SU-DHL-6 (cell line): ENCODE measurements around the gene CDK11A.

ENCODE experiments used
- H2AFZ ChIP-seq: fragments of 200-600 bp; sonication (generic); 2 replicates; pipeline ENCODE4 v1.6.1; 2014; ENCODE audit warnings: low read depth, mild to moderate bottlenecking, moderate library complexity, mixed read lengths, antibody characterized with exemption, low read length; ENCODE audit not compliant: severe bottlenecking
- H3F3A ChIP-seq: fragments of 200-600 bp; shearing (Covaris generic); 2 replicates; pipeline ENCODE4 v1.6.0; 2016; ENCODE audit warnings: antibody characterized with exemption, mild to moderate bottlenecking; ENCODE audit not compliant: insufficient read depth
- H3K27ac ChIP-seq: fragments of 200-600 bp; sonication (generic); 2 replicates; pipeline ENCODE4 v1.5.1; 2016; ENCODE audit warnings: low read depth, mild to moderate bottlenecking, low read length, moderate library complexity, mixed read lengths
- H3K27me3 ChIP-seq: fragments of 200-600 bp; sonication (generic), shearing (Covaris generic); 2 replicates; pipeline ENCODE4 v1.6.0; 2014; ENCODE audit warnings: mild to moderate bottlenecking, low read length
- H3K36me3 ChIP-seq: fragments of 200-600 bp; sonication (generic); 2 replicates; pipeline ENCODE4 v1.6.1; 2014; ENCODE audit warnings: mild to moderate bottlenecking, low read length, mixed read lengths
- H3K4me2 ChIP-seq: fragments of 300-600, 200-600 bp; shearing (Covaris generic), sonication (generic); 2 replicates; pipeline ENCODE4 v1.6.0; 2014; ENCODE audit warnings: low read length, low read depth, mild to moderate bottlenecking; ENCODE audit not compliant: poor library complexity, severe bottlenecking
- H3K4me3 ChIP-seq: fragments of 200-600 bp; sonication (generic); 2 replicates; pipeline ENCODE4 v1.5.1; 2014; ENCODE audit warnings: antibody characterized with exemption, low read length, mild to moderate bottlenecking, mixed read lengths; ENCODE audit not compliant: insufficient read depth, poor library complexity, severe bottlenecking
- H3K79me2 ChIP-seq: fragments of 200-600 bp; sonication (generic); 2 replicates; pipeline ENCODE4 v1.6.1; 2014; ENCODE audit warnings: mild to moderate bottlenecking, low read length, moderate library complexity; ENCODE audit not compliant: insufficient read depth
- H3K9ac ChIP-seq: fragments of 200-600 bp; sonication (generic); 2 replicates; pipeline ENCODE4 v1.7.0; 2014; ENCODE audit warnings: mild to moderate bottlenecking, low read length
- H3K9me2 ChIP-seq: fragments of 200-600 bp; sonication (generic); replicated peaks from 2 replicates; pipeline ENCODE4 v1.6.1; 2014; ENCODE audit warnings: low read length; ENCODE audit not compliant: insufficient read depth
- H3K9me3 ChIP-seq: fragments of 200-600 bp; sonication (generic); 2 replicates; pipeline ENCODE4 v1.6.1; 2014; ENCODE audit warnings: low read length, mixed read lengths; ENCODE audit not compliant: insufficient read depth
- H4K20me1 ChIP-seq: fragments of 200-600 bp; sonication (generic); 2 replicates; pipeline ENCODE4 v1.6.1; 2014; ENCODE audit warnings: low read depth, mild to moderate bottlenecking, antibody characterized with exemption, low read length, moderate library complexity, mixed read lengths
- EZH2phosphoT487 ChIP-seq: fragments of 200-600 bp; sonication (generic), shearing (Covaris generic); conservative IDR thresholded peaks from 2 replicates; pipeline ENCODE4 v1.6.1; 2018; ENCODE audit warnings: mild to moderate bottlenecking, antibody characterized with exemption, low read length, moderate library complexity, mixed read lengths
- TF ChIP-seq, protein P1 (sequence below): fragments of 200-600 bp; sonication (generic); IDR thresholded peaks from one replicate; pipeline ENCODE4 v1.5.1; 2017; ENCODE audit warnings: antibody characterized with exemption, mild to moderate bottlenecking, low read length, moderate library complexity; ENCODE audit not compliant: insufficient read depth, poor library complexity, severe bottlenecking

CDK11A gene

DNA sequence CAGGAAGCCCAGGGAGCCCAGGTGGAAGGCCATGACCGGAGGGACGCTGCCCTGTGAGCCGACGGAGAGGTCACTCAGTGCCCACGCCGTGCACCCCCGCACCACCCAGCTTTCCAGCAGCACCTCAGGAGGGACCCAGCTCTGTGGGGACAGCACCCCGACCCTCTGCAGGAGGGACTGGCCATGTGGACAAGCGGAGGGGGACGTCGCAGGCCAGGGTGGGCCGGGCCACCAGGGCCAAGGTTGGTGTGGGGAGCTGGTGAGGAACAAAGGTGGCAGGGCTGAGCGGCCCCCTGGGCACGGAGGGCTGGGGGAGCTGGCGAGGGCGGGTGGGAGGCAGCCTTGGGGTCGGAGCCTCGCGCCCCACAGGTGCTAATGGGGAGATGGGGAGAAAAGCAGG lies 31.3 kb upstream of the CDK11A start:
- no peak for TF ChIP-seq EZH2phosphoT487
- TF ChIP-seq, protein P1, sequence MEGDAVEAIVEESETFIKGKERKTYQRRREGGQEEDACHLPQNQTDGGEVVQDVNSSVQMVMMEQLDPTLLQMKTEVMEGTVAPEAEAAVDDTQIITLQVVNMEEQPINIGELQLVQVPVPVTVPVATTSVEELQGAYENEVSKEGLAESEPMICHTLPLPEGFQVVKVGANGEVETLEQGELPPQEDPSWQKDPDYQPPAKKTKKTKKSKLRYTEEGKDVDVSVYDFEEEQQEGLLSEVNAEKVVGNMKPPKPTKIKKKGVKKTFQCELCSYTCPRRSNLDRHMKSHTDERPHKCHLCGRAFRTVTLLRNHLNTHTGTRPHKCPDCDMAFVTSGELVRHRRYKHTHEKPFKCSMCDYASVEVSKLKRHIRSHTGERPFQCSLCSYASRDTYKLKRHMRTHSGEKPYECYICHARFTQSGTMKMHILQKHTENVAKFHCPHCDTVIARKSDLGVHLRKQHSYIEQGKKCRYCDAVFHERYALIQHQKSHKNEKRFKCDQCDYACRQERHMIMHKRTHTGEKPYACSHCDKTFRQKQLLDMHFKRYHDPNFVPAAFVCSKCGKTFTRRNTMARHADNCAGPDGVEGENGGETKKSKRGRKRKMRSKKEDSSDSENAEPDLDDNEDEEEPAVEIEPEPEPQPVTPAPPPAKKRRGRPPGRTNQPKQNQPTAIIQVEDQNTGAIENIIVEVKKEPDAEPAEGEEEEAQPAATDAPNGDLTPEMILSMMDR, result no peak
- no peaks in the 10 kb centered on the region for H3K9me3 ChIP-seq
- H3K4me2 ChIP-seq, result no peak overlapping the region
- peaks cover 5% of the 10 kb centered on the region; the same call in 1 of the 2 replicates for H3F3A ChIP-seq
- no peaks in the 10 kb centered on the region for H4K20me1 ChIP-seq
- H3K79me2 ChIP-seq, result peaks cover 16% of the 10 kb centered on the region
- no peak overlapping the region for H3K27ac ChIP-seq
- H3K9ac ChIP-seq, result no peak overlapping the region
- H3K9me2 ChIP-seq, result no peaks in the 10 kb centered on the region
- no peak overlapping the region for H3K4me3 ChIP-seq
- H3K36me3 ChIP-seq, result no peaks in the 10 kb centered on the region
- H2AFZ ChIP-seq, result no peak overlapping the region
- H3K27me3 ChIP-seq, result no peaks in the 10 kb centered on the region

- Histone ChIP-seq H3K9me3 (no peaks in the 10 kb centered on the region), H2AFZ (no peak overlapping the region), H3K27ac (no peak overlapping the region), H3K4me3 (no peak overlapping the region), H3K27me3 (no peaks in the 10 kb centered on the region), H3K9ac (no peak overlapping the region), H3K79me2 (peaks cover 10% of the 10 kb centered on the region; the same call in 1 of the 2 replicates), H3K4me2 (no peak overlapping the region), H3K36me3 (no peaks in the 10 kb centered on the region), H4K20me1 (no peaks in the 10 kb centered on the region), H3F3A (peaks cover 5% of the 10 kb centered on the region; the same call in 1 of the 2 replicates), H3K9me2 (no peaks in the 10 kb centered on the region)
- TF ChIP-seq, protein P1, result no peak
- TF ChIP-seq EZH2phosphoT487, result no peak
Measured at GRCh38 chr1:1754051-1754815, 30.1 kb upstream of the CDK11A start.

DNA sequence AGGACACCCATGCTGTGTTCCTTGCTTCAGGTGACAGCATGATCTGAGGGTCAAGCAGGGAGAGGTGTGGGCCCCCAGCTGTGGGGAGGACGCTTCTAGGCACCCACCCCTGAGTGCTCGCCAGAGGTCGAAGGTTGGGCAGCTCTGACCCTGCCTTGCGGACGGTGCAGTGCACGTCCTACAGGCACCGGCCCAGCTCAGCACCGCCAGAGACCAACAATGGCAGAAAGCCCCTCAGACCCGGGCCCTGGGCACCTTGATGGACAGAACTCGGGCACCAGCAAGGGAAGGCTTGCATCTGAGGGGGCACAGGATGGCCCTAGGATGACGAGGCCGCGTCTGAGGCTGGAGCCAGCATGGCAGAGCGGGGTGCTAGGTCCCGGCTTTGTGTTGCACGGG lies 29.4 kb upstream of the CDK11A start:
- no peaks in the 10 kb centered on the region for H3K9me2 ChIP-seq
- no peak overlapping the region for H3K4me2 ChIP-seq
- H3K79me2 ChIP-seq, result peaks cover 9% of the 10 kb centered on the region; the same call in 1 of the 2 replicates
- no peaks in the 10 kb centered on the region for H3K36me3 ChIP-seq
- H2AFZ ChIP-seq, result no peak overlapping the region
- H3K9ac ChIP-seq, result no peak overlapping the region
- no peak overlapping the region for H3K27ac ChIP-seq
- no peaks in the 10 kb centered on the region for H3K9me3 ChIP-seq
- no peak overlapping the region for H3K4me3 ChIP-seq
- TF ChIP-seq EZH2phosphoT487, result no peak
- TF ChIP-seq, protein P1, result no peak
- H3F3A ChIP-seq, result peaks cover 5% of the 10 kb centered on the region; the same call in 1 of the 2 replicates
- H3K27me3 ChIP-seq, result no peaks in the 10 kb centered on the region
- no peaks in the 10 kb centered on the region for H4K20me1 ChIP-seq
